Left lung (tissue), 14 donors: ENCODE measurements around the gene TBC1D3H. TPM values are rescaled to one million over a fixed set of nuclear protein-coding genes. Genes with fewer than 3 reads are reported as not detected.
A peak's percentile ranks its signal among the peaks of the same experiment; 100 is the strongest.
"Not testable (repeated sequence)": the region's sequence is repeated elsewhere in the genome, so short reads cannot be mapped to it uniquely, and the experiment has no call there.

Experiments
- ATAC-seq: fragments of 200-7000 bp; cut with Tn5 transposase; one replicate; pipeline ENCODE4 v1.9.1; 2020; ENCODE audit warnings: moderate library complexity
- DNase-seq, 4 donors: peaks; one replicate each; pipeline ENCODE4 v3.0.0-alpha.2; 2013 to 2020
- H3K27ac ChIP-seq, 2 donors: fragments of 200-600 bp; sonication (generic) in 1 of 2; one replicate each; pipeline versions ENCODE4 v1.5.0 to v1.8.0; 2020 to 2021
- H3K27me3 ChIP-seq, 2 donors: fragments of 200-600 bp; sonication (generic) in 1 of 2; one replicate each; pipeline versions ENCODE4 v1.5.0 to v1.8.0; 2020 to 2021
- H3K36me3 ChIP-seq, 2 donors: fragments of 200-600 bp; sonication (generic) in 1 of 2; one replicate each; pipeline versions ENCODE4 v1.5.0 to v1.8.0; 2020 to 2021
- H3K4me1 ChIP-seq, 2 donors: fragments of 200-600 bp; one replicate each; pipeline ENCODE4 v1.8.0; 2021
- H3K4me3 ChIP-seq, 2 donors: fragments of 200-600 bp; sonication (generic) in 1 of 2; one replicate each; pipeline versions ENCODE4 v1.5.0 to v1.8.0; 2020 to 2021; ENCODE audit warnings: mild to moderate bottlenecking in 1 of 2
- H3K9me3 ChIP-seq, 2 donors: fragments of 200-600 bp; sonication (generic) in 1 of 2; one replicate each; pipeline versions ENCODE4 v1.5.0 to v1.8.0; 2020 to 2021
- intact Hi-C, 2 donors: fragments of 100-400 bp; cut with DNase I; formaldehyde crosslinking; loops; one replicate each; pipeline versions ENCODE4 v1.11.2 to v1.14.2; 2022
- long read RNA-seq, 12 donors: library from polyadenylated mRNA in 2 of 12; unstranded in 2 of 12; transcript quantifications; one replicate each; pipeline ENCODE4 v2.0.0 and lab custom pipeline, GENCODE V29; 2019 to 2026
- polyA plus RNA-seq, 6 donors: library from polyadenylated mRNA; unstranded; fragments of 120-200 nt; gene quantifications; one replicate each; pipeline ENCODE4 v1.2.1, GENCODE V29; 2013; ENCODE audit not compliant: insufficient read length in 6 of 6
- total RNA-seq, 2 donors: library from RNA; stranded (reverse); fragmentation: NEBNext Ultra II Directional; extraction: Animal tissue kit (Norgen Biotek cat#: 25700); gene quantifications; one replicate each; pipeline ENCODE4 v1.2.1, GENCODE V29; 2021
- donor health status: DM: no; HTN: yes; CAD: no.
- donor health status: DM: no; HTN: no; CAD: no.

The TBC1D3H gene
- total RNA-seq: not detected
- 10 to 100 TPM in 1 of 6 donors, not detected in 5; 14.3 TPM for polyA plus RNA-seq
- long read RNA-seq, donor 1: 0 reads
- long read RNA-seq, donor 2: 0 reads
- long read RNA-seq, donor 3: 0 reads
- long read RNA-seq, donor 4: 0 reads
- long read RNA-seq, donor 5: 0 reads
- long read RNA-seq, donor 6: 0 reads
- long read RNA-seq, donor 7: 0 reads
- long read RNA-seq, donor 8: 0 reads
- long read RNA-seq, donor 9: 0 reads
- long read RNA-seq, donor 10: 0 reads
- long read RNA-seq, donor 11: 0 reads
- long read RNA-seq, donor 12: 0 reads

DNA sequence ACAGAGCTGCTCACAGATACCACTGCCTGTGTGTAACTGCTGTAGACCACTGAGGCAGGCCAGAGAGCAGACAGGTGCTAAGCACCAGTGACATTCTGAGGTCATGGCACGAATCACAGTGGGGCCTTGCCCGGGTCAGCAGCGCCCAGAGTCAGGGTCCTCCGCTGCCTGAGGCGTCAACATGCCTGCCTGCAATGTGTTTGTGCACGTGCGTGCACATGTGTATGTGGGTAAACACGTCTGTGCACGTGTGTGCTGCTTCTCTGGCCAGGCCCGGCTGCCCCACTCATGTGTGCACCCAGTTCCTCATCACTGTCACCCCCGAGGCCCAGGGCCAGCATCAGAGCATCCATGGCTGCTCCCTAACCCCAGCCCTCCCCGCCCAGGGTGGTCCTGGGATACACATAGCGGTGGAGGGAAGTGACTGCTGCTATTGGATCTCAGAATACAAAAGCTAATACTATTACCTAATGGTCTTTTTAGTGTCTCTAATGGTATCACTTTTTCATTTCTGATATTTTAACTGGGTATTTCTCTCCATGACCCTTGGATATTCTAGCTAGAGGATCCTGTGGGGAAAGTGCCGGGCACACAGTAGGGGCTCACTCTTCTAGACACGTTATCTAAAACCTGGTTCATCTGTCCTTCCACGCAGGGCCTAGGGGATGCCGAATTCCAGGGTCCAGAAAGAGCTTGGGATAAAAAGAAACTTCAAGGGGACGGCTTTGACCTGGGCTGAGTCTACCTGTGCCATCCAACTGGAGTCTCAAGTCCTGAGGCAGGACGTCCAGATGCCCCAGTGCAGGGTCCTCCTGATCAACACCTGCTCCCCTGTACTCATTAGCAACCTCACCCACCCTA lies at the start of gene TBC1D3H:
TBC1D3H (minus strand) TSS at position 51 of the 861 bp plus-strand sequence. CDS start 1,540 bp downstream, outside the sequence.
- H3K4me3 ChIP-seq, H3K27ac ChIP-seq, H3K36me3 ChIP-seq, ATAC-seq, intact Hi-C loops, H3K9me3 ChIP-seq, H3K27me3 ChIP-seq, H3K4me1 ChIP-seq: not testable (repeated sequence)
- peak in 2 of 4 donors; percentile 29 to 61 for DNase-seq

DNA sequence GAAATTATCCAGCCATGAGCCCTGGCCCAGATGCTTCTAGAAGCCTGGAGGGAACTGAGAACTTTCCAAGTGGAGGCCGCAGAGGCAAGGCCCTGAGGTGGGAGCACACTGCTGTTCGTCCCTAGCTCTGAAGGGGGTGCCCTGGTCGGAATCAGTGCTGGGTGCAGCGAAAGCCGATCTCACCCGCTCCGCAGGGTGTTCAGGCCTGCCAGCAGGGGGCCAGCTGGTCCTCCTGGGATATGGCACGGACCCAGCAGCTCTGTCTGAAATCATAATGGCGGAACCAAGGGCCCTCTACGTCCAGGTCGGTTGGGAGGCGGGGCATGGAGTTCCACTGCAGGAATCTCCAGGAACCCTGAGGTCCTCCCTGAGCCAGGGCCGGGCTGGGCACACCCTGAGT lies 40.7 kb upstream of the TBC1D3H start:
- intact Hi-C loops, H3K27ac ChIP-seq, DNase-seq: not testable (repeated sequence)

DNA sequence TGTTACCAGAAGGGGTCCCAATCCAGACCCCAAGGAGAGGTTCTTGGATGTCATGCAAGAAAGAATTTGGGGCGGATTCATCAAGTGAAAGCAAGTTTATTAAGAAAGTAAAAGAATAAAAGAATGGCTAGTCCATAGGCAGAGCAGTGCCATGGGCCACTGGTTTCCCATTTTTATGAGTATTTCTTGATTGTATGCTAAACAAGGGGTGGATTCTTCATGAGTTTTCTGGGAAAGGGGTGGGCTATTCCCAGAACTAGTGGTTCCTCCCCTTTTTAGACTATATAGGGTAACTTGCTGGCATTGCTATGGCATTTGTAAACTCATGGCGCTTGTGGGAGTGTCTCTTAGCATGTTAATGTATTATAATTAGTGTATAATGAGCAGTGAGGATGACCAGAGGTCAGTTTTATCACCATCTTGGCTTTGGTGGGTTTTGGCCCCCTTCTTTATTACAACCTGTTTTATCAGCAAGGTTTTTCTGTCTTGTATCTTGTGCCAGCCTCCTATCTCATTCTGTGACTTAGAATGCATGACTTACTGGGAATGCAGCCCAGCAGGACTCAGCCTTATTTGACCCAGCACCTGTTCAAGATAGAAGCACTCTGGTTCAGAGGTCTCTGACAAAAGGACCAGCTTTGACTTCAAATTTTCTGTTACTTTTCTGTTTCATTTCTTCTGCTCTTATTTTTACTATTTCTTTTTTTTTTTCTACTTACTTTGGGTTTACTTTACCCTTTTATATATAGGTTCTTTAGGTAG lies 27.1 kb upstream of the TBC1D3H start:
- H3K36me3 ChIP-seq, ATAC-seq: not testable (repeated sequence)

More for the DNA sequence above, 40.7 kb upstream of the TBC1D3H start:
- H3K9me3 ChIP-seq, H3K27me3 ChIP-seq, ATAC-seq, H3K4me3 ChIP-seq, H3K4me1 ChIP-seq, H3K36me3 ChIP-seq: not testable (repeated sequence)

DNA sequence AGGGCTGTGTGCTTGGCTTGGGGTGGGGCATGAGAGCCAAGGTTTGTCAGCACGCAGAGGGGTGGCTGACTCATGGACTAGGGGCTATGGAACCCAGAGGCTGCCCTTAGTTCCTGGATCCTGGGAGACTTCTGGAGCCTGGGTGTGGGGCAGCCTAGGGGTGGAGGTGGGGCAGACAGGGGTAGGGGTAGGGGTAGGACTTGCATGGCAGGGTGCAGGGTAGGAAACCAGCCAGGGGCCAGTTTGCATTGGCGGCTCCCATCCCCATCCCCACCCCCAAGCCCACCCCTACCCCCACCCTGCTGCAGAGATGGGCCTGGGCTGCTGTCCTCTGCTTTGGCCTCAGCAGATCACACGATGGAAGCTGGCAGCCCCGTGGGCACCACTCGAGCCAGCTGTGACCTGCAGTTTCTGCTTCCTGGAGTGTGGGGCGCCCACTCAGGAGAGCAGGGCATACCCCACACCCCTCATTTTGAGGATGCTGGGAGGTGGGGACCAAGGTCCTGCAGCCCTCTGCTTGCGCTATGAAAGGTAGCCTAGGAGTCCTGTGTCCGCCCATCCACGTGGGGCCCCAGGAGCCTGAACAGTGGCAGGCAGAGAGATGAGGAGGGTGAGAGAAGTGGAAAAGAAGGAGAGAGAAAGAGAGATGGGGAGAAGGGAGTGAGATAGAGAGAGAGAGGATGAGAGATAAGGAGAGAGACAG lies 2.9 kb upstream of the TBC1D3H start:
- H3K36me3 ChIP-seq, H3K4me1 ChIP-seq, H3K27ac ChIP-seq, intact Hi-C loops, DNase-seq, ATAC-seq, H3K27me3 ChIP-seq, H3K9me3 ChIP-seq, H3K4me3 ChIP-seq: not testable (repeated sequence)

More for the DNA sequence above, 27.1 kb upstream of the TBC1D3H start:
- H3K27me3 ChIP-seq, H3K9me3 ChIP-seq, H3K27ac ChIP-seq, intact Hi-C loops, H3K4me1 ChIP-seq, DNase-seq, H3K4me3 ChIP-seq: not testable (repeated sequence)

DNA sequence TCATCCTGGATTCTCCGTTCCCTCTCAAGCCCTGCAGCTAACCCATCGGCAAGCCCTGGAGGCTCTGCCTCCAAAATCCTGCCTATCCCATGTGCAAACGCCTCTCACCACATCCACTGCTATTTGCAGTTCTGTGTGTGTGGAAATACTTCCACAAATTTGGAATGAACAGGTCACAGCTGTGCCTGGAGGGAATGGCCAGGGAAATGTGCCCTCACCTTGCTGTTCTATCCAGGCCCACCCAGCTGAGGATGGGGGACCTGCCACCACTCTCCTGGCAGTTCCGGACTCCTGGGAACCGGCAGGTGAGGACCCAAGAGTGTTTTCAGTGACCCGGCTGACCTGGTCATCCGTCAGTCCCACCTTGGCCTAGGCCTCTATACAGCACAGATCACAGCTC lies 12.3 kb downstream of the TBC1D3H start:
- DNase-seq, ATAC-seq, intact Hi-C loops: not testable (repeated sequence)

DNA sequence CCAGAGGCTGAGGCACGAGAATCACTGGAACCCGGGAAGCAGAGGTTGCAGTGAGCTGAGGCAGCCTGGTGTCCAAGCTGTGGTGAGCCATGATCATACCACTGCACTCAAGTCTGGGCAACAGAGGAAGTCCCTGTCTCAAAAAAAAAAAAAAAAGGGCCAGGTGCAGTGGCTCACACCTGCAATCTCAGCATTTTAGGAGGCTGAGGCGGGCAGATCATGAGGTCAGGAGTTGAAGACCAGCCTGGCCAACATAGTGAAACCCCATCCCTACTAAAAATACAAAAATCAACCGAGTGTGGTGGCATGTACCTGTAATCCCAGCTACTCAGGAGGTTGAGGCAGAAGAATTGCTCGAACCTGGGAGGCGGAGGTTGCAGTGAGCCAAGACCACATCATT lies 25.7 kb downstream of the TBC1D3H start:
- H3K4me1 ChIP-seq, H3K9me3 ChIP-seq, H3K27ac ChIP-seq, H3K36me3 ChIP-seq, DNase-seq, ATAC-seq, intact Hi-C loops, H3K27me3 ChIP-seq, H3K4me3 ChIP-seq: not testable (repeated sequence)

More for the DNA sequence above, 12.3 kb downstream of the TBC1D3H start:
- H3K27ac ChIP-seq, H3K4me3 ChIP-seq, H3K27me3 ChIP-seq, H3K9me3 ChIP-seq, H3K36me3 ChIP-seq, H3K4me1 ChIP-seq: not testable (repeated sequence)

Other genes starting within 250 kb of the TBC1D3H start
- 1 to 10 TPM; 6.7 to 8.8 TPM for gene TBC1D3B, start 211.8 kb downstream of the TBC1D3H start, total RNA-seq
- gene TBC1D3B, start 211.8 kb downstream of the TBC1D3H start, polyA plus RNA-seq: 10 to 100 TPM; 11.2 to 26.5 (median 17.9) TPM
- gene CCL3L1, start 191.7 kb downstream of the TBC1D3H start, total RNA-seq: 10 to 100 TPM in 1 of 2 donors, under 1 TPM in 1; 0.38 to 11.7 TPM
- gene CCL3L1, start 191.7 kb downstream of the TBC1D3H start, polyA plus RNA-seq: 1 to 10 TPM in 4 of 6 donors, under 1 TPM in 2; 0.25 to 5.3 (median 1.8) TPM
- 10 to 100 TPM in 1 of 2 donors, 1 to 10 TPM in 1; 1.9 to 37.6 TPM for gene CCL4L2, start 177.4 kb downstream of the TBC1D3H start, total RNA-seq
- 1 to 10 TPM in 5 of 6 donors, under 1 TPM in 1; 0.81 to 7.6 (median 4.1) TPM for gene CCL4L2, start 177.4 kb downstream of the TBC1D3H start, polyA plus RNA-seq
- gene TBC1D3I, start 123.9 kb downstream of the TBC1D3H start, total RNA-seq: under 1 TPM; 0.58 to 0.76 TPM
- gene TBC1D3I, start 123.9 kb downstream of the TBC1D3H start, polyA plus RNA-seq: 1 to 10 TPM in 1 of 6 donors, under 1 TPM in 4, not detected in 1; 0.66 to 2.0 (median 0.84) TPM
- not detected for gene TBC1D3G, start 64.6 kb downstream of the TBC1D3H start, total RNA-seq
- not detected for gene TBC1D3G, start 64.6 kb downstream of the TBC1D3H start, polyA plus RNA-seq
- 10 to 100 TPM; 24.7 to 25.7 TPM for gene ZNHIT3, start 98.2 kb upstream of the TBC1D3H start, total RNA-seq
- 10 to 100 TPM; 52.5 to 65.1 (median 58.8) TPM for gene ZNHIT3, start 98.2 kb upstream of the TBC1D3H start, polyA plus RNA-seq
- gene MYO19, start 146.4 kb upstream of the TBC1D3H start, total RNA-seq: 10 to 100 TPM; 51.0 to 80.8 TPM
- gene MYO19, start 146.4 kb upstream of the TBC1D3H start, polyA plus RNA-seq: 10 to 100 TPM; 45.7 to 56.1 (median 50.2) TPM
- 10 to 100 TPM in 1 of 2 donors, 1 to 10 TPM in 1; 6.8 to 20.1 TPM for gene PIGW, start 146.6 kb upstream of the TBC1D3H start, total RNA-seq
- gene PIGW, start 146.6 kb upstream of the TBC1D3H start, polyA plus RNA-seq: 10 to 100 TPM in 1 of 6 donors, 1 to 10 TPM in 5; 5.9 to 11.0 (median 8.9) TPM
- gene GGNBP2, start 156.5 kb upstream of the TBC1D3H start, total RNA-seq: 10 to 100 TPM; 64.7 to 75.3 TPM
- gene GGNBP2, start 156.5 kb upstream of the TBC1D3H start, polyA plus RNA-seq: 100 to 1,000 TPM in 2 of 6 donors, 10 to 100 TPM in 4; 87.5 to 106 (median 97.7) TPM
- gene DHRS11, start 203.4 kb upstream of the TBC1D3H start, total RNA-seq: 10 to 100 TPM in 1 of 2 donors, 1 to 10 TPM in 1; 9.3 to 12.7 TPM
- 10 to 100 TPM; 10.2 to 13.7 (median 12.9) TPM for gene DHRS11, start 203.4 kb upstream of the TBC1D3H start, polyA plus RNA-seq
- gene MRM1, start 213.1 kb upstream of the TBC1D3H start, total RNA-seq: 1 to 10 TPM; 5.2 to 6.4 TPM
- gene MRM1, start 213.1 kb upstream of the TBC1D3H start, polyA plus RNA-seq: 1 to 10 TPM; 3.1 to 5.2 (median 4.4) TPM